Cardiac muscle cell (in vitro differentiated cells and primary cell): ENCODE data around the gene EHBP1L1. TPM values are rescaled to one million over a fixed set of nuclear protein-coding genes. Genes with fewer than 3 reads are reported as not detected.

ENCODE experiments used
- DNase-seq, 2 donors: peaks; one replicate each; pipeline versions ENCODE4 v3.0.0 to v3.0.0-alpha.2; 2010 to 2017; ENCODE audit warnings: low read depth in 1 of 2, low spot score in 1 of 2
- H3K27ac ChIP-seq: fragments of 200-600 bp; sonication (generic); 2 replicates; pipeline ENCODE4 v1.5.1; 2016
- H3K27me3 ChIP-seq: fragments of 200-600 bp; sonication (generic); 2 replicates; pipeline ENCODE4 v1.6.0; 2016; ENCODE audit warnings: control low read depth
- H3K36me3 ChIP-seq: fragments of 200-600 bp; sonication (generic); 2 replicates; pipeline ENCODE4 v1.5.1; 2016; ENCODE audit warnings: control low read depth
- H3K4me1 ChIP-seq: fragments of 200-600 bp; sonication (generic); 2 replicates; pipeline ENCODE4 v1.8.1; 2017; ENCODE audit warnings: low read depth, mild to moderate bottlenecking, mixed run types
- H3K4me3 ChIP-seq: fragments of 200-600 bp; sonication (generic); 2 replicates; pipeline ENCODE4 v1.5.1; 2016; ENCODE audit warnings: mild to moderate bottlenecking
- H3K9me3 ChIP-seq: fragments of 200-600 bp; sonication (generic); 2 replicates; pipeline ENCODE4 v1.5.1; 2017; ENCODE audit warnings: low read depth, mild to moderate bottlenecking, control low read depth
- CTCF ChIP-seq: IDR thresholded peaks from 2 replicates; pipeline ENCODE4 v1.5.1; 2012; ENCODE audit warnings: low read depth, mild to moderate bottlenecking, low read length
- polyA plus RNA-seq: library from polyadenylated mRNA; unstranded; fragments of >200 nt; fragmentation: Nextera tagmentation; extraction: Ambion mirVana; gene quantifications from 2 replicates; pipeline ENCODE4 v1.2.1, GENCODE V29; 2016
- total RNA-seq: library from RNA; depleted of rRNA; stranded (reverse); fragments of >200 nt; gene quantifications from 2 replicates; pipeline ENCODE4 v1.2.3, GENCODE V29; 2016

EHBP1L1 gene
- total and polyA plus RNA-seq, 2 experiments from 2014 or later: 14.2 to 50.5 TPM

DNA sequence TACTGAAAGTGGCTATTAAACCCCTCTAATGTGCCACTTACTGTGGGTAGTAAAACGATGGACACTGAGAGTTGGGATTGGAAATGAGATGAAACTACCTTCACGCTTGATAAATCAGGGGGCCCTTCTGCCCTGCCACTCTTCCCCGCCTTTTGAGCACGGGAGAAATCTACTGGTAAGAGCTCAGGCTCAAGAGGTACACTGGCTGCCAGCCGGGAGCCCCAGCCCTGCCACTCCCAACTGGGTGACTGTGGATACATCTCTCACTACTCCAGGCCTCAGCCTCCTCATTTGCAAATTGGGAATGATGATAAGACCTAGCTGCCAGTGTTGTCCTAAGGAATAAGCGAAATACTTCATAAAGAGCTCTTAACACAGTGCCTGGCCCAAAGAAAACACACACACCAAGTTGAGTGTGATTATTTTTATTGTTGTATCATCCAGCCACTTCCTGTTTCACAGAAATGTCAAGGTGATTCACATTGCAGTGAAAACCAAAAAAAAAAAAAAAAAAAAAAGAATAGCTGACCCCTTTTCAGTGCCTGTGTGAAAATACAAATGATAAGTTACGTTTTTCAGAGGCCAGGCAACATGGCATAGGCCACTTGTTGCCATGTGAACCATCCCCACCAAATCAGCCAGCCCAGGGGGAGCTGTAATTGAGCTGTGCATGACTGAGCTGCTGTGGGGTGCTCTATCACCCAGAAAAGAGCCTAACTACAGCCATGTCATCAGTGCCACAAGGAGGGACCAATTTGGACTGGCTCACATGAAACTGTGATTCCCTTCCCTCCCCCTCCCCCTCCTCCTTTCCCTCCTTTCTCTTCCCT lies 10.0 kb upstream of the EHBP1L1 start:
- Histone ChIP-seq H3K9me3 (no peaks in the 10 kb centered on the region), H3K27ac (no peak overlapping the region), H3K27me3 (no peaks in the 10 kb centered on the region), H3K4me3 (no peak overlapping the region), H3K4me1 (peaks cover 14% of the 10 kb centered on the region), H3K36me3 (no peaks in the 10 kb centered on the region)
- no peak for TF ChIP-seq CTCF
- DNase-seq: no peak

GRCh38 chr11:65569164-65569972 lies 6.5 kb upstream of the EHBP1L1 start:
- no peak for DNase-seq
- peaks cover 19% of the 10 kb centered on the region for H3K4me1 ChIP-seq
- TF ChIP-seq CTCF: no peak

DNA sequence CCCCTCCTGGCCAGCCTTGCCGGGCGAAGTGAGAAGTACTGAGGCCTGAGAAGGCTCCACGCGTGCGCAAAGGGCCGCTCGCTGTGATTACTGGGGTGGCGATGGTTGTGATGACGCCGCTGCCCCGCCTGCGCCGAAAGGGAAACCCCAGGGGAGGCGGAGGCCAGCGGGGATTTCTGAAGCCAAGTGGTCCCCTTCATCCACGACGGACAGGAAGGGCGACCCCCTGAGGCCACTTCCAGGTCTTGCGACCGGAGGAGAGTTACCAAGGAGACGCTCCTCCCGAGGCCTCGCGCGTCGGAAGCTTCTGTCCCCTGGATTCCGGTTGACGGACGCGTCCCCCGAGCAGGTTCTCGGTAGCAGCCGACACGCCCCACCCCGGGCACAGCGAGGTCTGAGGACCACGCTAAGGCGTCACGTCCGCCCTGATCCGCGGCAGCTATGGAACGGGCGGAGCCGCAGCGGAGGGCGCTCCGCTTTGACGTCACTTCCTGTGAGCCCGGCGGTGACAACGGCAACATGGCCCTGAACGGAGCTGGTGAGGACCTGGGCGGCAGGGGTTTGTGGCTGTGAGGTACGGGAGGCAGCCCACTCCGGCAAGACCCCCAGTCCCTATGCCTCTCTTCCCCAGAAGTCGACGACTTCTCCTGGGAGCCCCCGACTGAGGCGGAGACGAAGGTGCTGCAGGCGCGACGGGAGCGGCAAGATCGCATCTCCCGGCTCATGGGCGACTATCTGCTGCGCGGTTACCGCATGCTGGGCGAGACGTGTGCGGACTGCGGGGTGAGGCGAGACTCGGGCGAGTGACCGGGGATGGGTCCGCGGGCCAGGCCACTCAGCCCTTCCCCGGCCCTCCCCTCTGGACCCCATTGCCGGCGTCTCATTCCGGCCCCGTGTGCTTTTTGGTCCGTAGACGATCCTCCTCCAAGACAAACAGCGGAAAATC lies 5.6 kb upstream of the EHBP1L1 start, which contains the start of gene ZNRD2:
TSS of gene ZNRD2 (plus strand) at position 505 of the 946 bp plus-strand sequence. CDS start at position 520, 15 bp downstream.
- H3K27ac ChIP-seq: peak within 1 kb of the TSS; percentile 80
- peaks cover 4% of the 10 kb centered on the region for H3K27me3 ChIP-seq
- peak; percentile 33 for TF ChIP-seq CTCF
- peak; percentile 99 for DNase-seq
- peaks cover 24% of the 10 kb centered on the region for H3K4me1 ChIP-seq
- no peaks in the 10 kb centered on the region for H3K36me3 ChIP-seq
- no peaks in the 10 kb centered on the region for H3K9me3 ChIP-seq
- H3K4me3 ChIP-seq: peak within 1 kb of the TSS; percentile 91

More at GRCh38 chr11:65569164-65569972, 6.5 kb upstream of the EHBP1L1 start:
- Histone ChIP-seq H3K36me3 (no peaks in the 10 kb centered on the region), H3K27ac (peak overlapping the region; percentile 80), H3K9me3 (no peaks in the 10 kb centered on the region), H3K27me3 (no peaks in the 10 kb centered on the region), H3K4me3 (peak overlapping the region; percentile 91)

- DNase-seq: no peak
- H3K4me3 ChIP-seq: peak overlapping the region; percentile 49
- peaks cover 26% of the 10 kb centered on the region for H3K4me1 ChIP-seq
- no peak overlapping the region for H3K27ac ChIP-seq
- H3K36me3 ChIP-seq: no peaks in the 10 kb centered on the region
- peaks cover 5% of the 10 kb centered on the region for H3K27me3 ChIP-seq
- H3K9me3 ChIP-seq: no peaks in the 10 kb centered on the region
- TF ChIP-seq CTCF: no peak
These were observed 4.4 kb upstream of the EHBP1L1 start for GRCh38 chr11:65571420-65571819.

- peak; percentile 46 for TF ChIP-seq CTCF
- H3K4me3 ChIP-seq: peak overlapping the region; percentile 49
- H3K9me3 ChIP-seq: no peaks in the 10 kb centered on the region
- H3K36me3 ChIP-seq: no peaks in the 10 kb centered on the region
- H3K27ac ChIP-seq: peak overlapping the region; percentile 40
- peaks cover 5% of the 10 kb centered on the region for H3K27me3 ChIP-seq
- peaks cover 30% of the 10 kb centered on the region for H3K4me1 ChIP-seq
- peak in 1 of 2 donors; percentile 57 for DNase-seq
These were observed 3.9 kb upstream of the EHBP1L1 start for GRCh38 chr11:65571940-65572339.
